ENCODE measurements around the gene PCYT1A.
"Not testable (repeated sequence)": the region's sequence is repeated elsewhere in the genome, so short reads cannot be mapped to it uniquely, and the experiment has no call there.

PCYT1A gene

DNA sequence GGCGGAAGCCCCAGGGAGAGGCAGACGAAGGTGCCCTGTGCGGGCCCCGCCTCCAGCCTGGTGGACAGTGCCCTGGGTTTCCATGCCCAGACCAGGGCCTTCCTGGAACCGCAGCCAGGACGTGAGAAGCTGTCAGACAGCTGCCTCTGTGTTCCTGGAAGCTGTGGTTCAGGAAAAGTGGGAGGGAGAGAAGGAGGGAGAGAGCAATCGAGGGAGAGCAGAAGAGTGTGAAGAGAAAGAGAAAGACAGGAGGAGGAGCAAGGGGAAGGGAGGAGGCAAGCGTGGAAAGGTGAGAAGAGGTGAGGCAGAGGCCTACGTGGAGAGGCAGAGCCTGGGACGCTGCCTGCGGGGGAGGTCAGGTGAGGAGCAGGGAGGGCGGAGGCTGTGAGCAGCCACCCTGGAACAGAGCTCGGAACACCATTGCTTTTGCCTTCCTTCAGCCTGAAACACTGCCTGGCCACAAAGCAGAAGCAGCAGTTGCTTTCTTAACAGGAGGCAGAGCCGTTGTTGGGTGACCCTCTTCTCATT lies 94.9 kb downstream of the PCYT1A start:
- no peak for DNase-seq (ENCODE audit: low read depth)

DNA sequence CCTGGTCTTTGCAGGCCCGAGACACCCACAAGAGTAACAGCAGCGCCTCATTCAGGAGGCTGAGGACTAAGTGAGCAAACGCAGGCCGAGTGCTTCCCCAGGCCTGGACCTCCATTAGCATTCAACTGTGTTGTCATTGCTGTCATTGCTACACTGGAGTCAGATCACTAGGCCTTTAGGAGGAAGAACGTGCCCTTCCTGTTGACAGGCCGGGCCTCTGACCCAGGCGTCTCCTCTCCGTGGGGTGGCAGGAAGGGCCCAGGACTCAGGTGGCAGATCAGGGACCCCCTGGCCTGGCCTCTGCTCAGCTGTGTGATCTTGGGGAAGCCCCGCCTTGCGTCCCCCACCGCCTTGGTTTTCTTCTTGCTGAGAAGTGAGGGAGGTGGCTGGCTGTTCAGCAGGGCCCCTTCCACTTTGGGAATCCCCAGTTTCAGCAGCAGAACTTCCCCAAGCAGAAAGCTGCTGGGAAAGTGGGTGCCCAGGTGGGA lies 95.4 kb downstream of the PCYT1A start:
- DNase-seq (ENCODE audit: low read depth): no peak

DNA sequence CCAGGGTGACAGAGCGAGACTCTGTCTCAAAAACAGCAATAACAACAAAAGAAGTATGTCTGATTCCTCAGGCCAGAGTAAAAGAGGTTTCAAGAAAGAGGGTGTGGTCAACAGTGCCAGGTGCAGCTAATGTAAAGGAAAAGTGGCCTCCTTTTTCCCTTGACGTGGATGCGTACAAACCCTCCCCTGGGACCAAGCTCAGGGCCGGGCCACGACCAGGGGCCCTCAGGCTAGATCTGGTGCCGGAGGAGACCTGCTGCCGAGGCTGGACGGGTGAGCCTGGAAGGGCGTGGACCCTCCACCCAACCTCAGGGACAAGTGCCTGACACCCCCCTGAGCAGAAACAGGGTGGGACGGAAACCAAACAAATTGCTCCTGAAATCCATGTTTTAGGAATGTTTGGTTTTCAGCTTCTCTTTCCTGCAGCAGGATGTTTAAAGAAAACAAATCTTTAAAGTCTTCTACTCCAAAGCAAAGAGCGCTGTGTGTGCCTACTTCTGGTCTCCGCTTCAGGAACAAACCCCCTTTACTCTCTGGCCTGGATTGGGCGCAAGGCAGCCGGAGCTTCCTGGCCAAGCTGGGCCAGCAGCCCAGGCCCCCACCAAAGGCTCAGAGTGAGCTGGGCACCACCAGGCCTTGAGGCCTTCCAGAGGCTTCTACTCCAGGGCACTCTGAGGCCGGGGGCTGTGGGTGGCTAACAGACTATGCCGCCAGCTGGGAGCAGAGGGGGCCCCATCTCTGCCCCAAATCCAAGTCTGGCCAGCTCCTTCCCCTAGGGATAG lies 97.8 kb downstream of the PCYT1A start:
- DNase-seq (ENCODE audit: low read depth): no peak

DNA sequence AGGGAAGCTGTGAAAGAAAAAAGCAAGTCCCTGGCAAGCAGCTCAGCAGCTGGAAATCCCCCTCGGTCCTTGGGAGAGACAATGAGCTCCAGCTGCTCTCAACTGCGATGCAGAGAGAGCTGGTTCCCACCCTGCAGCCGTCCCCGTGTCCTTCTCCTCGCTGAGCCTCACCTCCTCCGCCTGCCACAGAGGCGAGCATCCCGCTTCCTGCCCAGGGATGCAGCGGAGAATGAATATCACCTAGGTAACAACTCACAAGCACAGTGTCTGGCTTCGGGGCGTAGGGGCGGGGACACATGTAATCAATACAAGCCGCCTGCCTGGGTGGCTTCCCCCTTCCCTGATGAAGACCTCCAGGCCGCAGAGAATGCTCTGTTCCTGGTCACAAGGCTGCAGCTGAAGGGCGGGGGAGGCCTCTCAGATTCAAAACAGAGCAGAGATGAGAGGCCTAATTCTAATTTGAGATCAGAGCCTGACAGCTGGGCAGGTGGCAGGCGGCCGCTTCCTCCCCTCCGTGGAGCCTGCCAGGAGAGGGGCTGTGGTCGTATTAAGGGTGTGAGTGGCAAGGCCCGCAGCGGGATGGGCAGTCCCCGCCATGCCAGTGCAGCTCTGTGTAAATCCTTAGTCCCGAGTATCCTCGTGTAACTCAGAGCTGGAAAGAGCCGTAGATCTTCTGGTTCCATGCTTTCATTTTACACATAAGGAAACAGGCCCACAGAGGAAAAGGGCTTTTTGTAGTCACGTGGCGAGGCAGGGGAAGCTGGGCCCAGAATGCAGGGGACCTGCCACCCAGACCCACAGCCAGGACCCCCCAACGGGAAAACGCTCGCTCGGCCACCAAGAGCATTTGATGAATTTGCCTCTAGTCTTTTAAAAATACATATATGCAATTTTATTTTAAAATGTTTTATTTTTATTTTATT lies 100.6 kb downstream of the PCYT1A start:
- DNase-seq (ENCODE audit: low read depth): no peak

DNA sequence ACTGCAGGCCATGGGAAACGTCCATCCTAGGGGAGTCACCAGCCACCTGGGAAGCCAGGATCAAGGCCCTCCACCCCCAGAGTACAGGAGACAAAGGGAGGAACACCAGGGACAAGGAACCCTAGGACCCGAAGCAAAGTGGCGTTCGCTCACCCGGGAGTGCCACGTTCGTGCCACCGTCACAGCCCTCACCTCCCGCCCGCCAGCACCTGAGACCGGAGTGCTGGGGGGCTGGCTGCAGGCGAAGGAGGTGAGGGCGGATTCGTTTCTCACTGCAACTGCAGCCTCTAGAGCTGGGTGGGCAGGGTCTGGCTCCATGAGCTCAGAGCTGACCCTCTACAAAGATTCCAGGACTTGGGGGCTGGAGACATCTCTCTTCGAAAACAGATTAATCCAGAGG lies 102.6 kb downstream of the PCYT1A start:
- no peak for DNase-seq (ENCODE audit: low read depth)

DNA sequence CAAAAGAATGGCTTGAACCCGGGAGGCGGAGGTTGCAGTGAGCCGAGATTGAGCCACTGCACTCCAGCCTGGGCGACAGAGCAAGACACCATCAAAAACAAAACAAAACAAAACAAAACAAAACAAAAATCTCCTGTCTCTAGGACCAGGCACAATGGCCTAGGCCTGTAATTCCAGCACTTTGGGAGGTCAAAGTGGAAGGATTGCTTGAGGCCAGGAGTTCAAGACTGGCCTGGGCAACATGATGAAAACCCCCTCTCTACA lies 103.4 kb downstream of the PCYT1A start:
- not testable (repeated sequence) for DNase-seq (ENCODE audit: low read depth)

DNA sequence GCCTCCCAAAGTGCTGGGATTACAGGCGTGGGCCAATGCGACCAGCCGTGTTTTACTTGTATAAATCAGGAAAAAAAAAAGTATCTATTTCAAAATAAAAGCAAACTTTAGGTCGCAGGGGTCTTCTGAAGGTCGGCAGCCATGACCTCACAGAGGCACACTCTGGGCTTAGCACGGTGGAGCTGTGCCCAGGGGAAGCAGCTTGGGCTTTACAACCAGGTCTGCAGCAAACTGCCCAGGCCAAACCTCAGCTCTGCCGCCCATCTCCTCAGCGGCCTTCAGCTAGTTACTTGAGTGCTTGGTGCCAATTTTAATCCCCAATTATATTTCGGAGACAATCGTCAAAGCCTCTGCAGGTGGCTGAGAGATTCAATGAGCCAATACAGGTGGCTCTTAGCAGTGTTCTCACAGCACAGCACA lies 106.4 kb downstream of the PCYT1A start:
- DNase-seq (ENCODE audit: low read depth): no peak

DNA sequence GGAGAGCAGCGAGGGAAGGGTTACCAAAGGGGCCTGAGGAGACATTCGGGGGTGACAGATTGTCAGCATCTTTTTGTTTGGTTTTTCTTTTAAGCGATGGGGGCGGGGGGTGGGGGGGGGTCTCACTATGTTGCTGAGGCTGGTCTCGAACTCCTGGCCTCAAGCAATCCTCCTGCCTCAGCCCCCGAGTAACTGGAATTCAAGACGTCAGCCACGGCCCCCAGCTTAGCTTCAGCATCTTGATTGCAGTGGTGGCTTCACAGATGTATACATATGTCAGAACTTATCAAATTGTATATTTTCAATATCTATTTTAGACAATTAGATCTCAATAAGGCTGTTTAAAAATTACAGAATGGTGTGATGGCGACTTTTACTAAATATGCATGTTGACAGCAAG lies 107.2 kb downstream of the PCYT1A start:
- no peak for DNase-seq (ENCODE audit: low read depth)
